HG03442 (cell line): ENCODE results near the gene SPNS2.

Experiments used
- ATAC-seq: cut with Tn5 transposase; IDR thresholded peaks from one replicate; pipeline ENCODE4 v1.9.1; 2021; ENCODE audit warnings: mild to moderate bottlenecking, moderate library complexity; ENCODE audit not compliant: unreplicated experiment

SPNS2 gene

GRCh38 chr17:4518901-4519300, 20.2 kb downstream of the SPNS2 start:
- ATAC-seq: no peak

DNA sequence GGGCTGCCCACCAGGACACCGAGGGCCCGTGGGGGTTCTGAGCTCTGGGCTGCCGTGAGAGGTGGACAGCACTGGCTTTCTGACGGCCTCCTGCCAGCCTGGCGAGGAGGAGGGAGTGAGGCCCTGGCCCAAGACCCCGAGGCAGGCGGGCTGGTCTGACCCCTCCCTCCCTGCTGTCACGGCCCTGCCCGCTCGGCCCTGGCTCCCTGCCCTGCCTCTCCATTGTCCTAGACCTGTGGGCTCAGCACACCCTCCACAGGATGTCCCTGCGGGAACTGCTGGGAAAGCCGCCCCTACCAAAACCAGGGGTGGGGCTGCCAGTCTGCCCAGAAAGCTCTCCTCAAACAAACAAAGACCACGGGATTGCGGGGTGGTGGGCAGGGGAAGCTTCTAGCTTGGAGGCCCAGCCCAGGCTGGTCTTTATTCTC, 20.7 kb downstream of the SPNS2 start:
- ATAC-seq: no peak

GRCh38 chr17:4520060-4520893, 21.6 kb downstream of the SPNS2 start:
- no peak for ATAC-seq

- ATAC-seq: no peak
These were observed 22.4 kb downstream of the SPNS2 start for GRCh38 chr17:4520894-4521600.

- no peak for ATAC-seq
These were observed 24.0 kb downstream of the SPNS2 start for GRCh38 chr17:4522661-4523060.

DNA sequence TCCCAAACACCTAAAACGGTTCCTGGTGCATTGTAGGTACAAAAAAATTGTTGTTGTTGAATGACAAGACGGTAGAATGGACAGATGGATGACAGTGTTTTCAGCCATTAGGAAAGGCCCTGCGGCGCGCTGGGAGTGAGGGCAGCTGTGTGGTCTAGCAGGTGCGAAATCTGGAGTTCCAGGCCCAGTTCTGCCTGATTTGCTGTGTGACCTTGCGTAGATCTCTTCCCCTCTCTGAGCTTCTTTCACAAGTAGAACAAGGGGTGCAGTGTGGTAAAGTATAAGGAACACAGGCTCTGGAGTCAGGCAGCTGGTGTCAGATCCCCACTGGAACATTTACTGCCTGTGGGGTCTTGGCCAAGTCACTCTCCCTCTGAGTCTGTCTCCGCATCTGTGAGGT, 25.3 kb downstream of the SPNS2 start:
- no peak for ATAC-seq

- no peak for ATAC-seq
These were observed 27.2 kb downstream of the SPNS2 start for GRCh38 chr17:4525691-4526397.

- no peak for ATAC-seq
These were observed 28.5 kb downstream of the SPNS2 start for GRCh38 chr17:4527134-4527533.

GRCh38 chr17:4527566-4528125, 29.0 kb downstream of the SPNS2 start:
- no peak for ATAC-seq

GRCh38 chr17:4529533-4530152, 31.0 kb downstream of the SPNS2 start:
- ATAC-seq: no peak

- no peak for ATAC-seq
These were observed 32.4 kb downstream of the SPNS2 start for GRCh38 chr17:4530799-4531730.

GRCh38 chr17:4531988-4532736, 33.5 kb downstream of the SPNS2 start:
- ATAC-seq: no peak

DNA sequence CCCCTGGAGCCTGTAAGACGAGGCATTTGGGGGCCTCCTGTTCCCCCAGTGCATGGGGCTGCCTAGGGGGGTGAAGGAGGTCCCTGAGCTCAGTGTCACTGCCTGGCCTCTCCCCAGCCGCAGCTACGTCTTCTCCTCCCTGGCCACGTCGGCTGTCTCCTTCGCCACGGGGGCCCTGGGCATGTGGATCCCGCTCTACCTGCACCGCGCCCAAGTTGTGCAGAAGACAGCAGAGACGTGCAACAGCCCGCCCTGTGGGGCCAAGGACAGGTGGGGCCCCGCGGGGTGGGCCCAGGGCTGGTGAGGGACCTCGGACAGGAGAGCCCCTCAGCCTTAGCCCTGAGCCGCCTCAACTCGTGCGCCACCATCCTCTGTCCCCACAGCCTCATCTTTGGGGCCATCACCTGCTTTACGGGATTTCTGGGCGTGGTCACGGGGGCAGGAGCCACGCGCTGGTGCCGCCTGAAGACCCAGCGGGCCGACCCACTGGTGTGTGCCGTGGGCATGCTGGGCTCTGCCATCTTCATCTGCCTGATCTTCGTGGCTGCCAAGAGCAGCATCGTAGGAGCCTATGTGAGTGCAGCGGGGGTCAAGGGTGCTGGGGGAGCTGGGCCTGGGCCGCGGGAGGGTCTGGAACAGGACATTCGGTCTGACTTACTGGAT, 34.3 kb downstream of the SPNS2 start:
- ATAC-seq: no peak

DNA sequence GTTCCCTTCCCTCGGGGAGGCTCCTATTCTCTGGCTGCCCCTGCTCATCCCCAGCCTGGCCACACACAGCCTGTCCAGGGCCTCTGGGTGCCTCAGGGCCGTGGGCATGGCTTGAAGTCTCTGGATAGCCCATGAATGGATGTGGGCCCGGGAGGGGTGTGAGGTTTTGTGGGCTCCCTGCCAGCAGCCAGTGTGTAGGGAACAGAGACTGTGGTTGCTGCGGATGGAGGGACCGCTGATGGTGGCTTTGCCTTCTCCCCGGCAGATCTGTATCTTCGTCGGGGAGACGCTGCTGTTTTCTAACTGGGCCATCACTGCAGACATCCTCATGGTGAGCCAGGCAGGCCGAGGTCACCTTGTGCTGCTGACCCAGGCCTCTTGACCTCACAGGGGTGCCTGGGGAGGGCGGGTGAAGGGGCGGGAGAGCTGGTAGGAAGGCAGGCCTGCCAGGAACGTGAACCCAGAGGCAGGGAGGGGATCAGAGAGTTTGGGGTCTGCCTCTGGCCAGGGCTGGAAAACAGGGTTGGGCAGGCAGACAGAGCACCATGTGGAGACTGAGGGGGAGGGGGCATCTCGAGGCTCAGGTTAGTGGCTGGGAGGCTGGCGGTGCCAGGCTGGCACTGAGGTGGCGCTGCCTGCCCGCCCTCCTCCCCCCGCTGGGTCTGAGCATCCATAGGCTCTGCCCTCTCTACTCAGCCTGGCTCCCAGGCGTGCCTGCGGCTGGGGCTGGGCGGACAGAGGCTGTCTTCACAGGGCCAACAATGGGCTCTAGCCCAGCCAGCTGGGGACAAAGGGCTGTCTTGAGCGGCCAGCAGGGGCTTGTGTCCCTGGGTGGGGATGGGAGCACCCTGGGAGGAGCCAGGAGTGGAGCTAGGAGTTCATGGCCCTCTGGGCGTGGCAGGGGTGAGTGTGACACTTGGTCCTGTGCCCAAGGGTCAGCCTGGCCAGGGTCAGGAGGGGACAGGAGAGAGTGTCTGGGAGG, 35.1 kb downstream of the SPNS2 start:
- no peak for ATAC-seq

- ATAC-seq: no peak
These were observed 35.8 kb downstream of the SPNS2 start for GRCh38 chr17:4534515-4534914.

DNA sequence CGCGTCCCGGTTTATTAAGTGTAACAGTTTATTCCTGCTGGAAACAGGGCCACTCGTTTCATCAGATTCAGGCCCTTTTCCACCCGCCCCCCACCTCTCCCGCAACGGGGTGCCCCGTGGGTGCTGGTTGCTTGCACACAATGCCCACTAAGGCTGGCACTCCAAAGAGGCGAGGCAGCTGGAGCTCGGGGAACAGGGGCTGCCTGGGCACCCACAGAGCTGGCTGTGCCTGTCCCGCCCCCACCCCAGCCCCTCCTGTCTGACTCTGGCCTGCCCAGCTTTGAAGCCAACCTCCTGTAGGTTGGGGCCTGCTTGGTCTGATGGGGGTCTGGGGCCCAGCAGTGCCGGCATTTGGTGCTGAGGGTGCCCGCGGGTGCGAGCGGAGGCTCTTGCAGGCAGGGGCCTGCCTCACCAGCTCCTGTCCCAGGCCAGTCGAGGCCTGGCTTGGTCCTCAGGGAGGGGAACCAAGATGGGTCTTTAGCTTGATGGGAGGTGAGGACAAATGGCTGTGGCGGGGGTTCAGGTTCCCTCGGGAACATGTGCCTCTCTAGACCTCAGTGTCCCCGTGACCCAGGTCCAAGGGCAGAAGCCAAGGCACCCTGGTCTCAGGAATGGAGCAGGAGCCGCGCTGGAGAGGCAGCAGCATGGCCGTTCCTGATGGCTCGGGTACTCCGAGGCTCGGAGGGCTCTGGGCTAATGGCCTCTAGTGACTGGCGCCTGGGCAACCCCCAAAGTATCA, 36.4 kb downstream of the SPNS2 start:
- ATAC-seq: no peak
